HG03064 (cell line): Measurements from ENCODE around the gene VKORC1.
A peak's percentile ranks its signal among the peaks of the same experiment; 100 is the strongest.

Experiments
- ATAC-seq: cut with Tn5 transposase; IDR thresholded peaks from one replicate; pipeline ENCODE4 v1.9.1; 2021; ENCODE audit warnings: low read depth; ENCODE audit not compliant: unreplicated experiment

Gene VKORC1

DNA sequence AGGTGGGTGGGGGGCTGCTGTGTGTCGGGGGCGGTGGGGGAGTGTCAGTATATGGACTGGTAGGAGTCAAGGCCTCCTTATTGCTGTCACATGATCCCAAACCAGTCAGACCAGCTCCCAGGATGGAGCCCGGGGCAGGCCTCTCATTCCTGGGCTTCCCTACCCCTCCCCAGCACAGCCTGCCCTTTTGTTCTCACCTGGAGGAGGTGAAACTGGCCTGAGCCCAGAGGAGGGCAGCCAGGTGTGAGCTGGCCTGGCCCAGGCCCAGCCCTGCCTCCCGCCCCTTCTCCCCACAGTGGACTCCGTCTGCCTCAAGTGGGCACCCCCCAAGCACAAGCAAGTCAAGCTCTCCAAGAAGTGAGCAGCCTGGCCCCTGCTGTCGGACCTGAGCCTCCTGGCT lies 36.3 kb upstream of the VKORC1 start:
- ATAC-seq, result no peak

DNA sequence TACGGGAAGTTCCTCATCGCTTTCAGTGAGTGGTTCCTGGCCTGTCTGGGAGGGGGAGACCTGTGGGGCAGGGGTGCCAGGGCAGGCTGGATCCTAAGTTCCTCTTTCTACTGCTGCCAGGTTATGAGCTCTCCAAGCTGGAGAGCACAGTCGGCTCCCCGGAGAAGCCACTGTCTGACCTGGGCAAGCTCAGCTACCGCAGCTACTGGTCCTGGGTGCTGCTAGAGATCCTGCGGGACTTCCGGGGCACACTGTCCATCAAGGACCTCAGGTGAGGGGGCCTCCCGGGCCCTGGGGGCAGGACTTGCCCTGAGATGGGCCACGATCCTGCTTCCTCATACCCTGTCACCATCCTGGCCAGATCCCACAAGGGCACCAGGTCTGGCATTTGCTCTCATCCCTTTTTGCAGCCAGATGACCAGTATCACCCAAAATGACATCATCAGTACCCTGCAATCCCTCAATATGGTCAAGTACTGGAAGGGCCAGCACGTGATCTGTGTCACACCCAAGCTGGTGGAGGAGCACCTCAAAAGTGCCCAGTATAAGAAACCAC lies 35.8 kb upstream of the VKORC1 start:
- ATAC-seq, result no peak

DNA sequence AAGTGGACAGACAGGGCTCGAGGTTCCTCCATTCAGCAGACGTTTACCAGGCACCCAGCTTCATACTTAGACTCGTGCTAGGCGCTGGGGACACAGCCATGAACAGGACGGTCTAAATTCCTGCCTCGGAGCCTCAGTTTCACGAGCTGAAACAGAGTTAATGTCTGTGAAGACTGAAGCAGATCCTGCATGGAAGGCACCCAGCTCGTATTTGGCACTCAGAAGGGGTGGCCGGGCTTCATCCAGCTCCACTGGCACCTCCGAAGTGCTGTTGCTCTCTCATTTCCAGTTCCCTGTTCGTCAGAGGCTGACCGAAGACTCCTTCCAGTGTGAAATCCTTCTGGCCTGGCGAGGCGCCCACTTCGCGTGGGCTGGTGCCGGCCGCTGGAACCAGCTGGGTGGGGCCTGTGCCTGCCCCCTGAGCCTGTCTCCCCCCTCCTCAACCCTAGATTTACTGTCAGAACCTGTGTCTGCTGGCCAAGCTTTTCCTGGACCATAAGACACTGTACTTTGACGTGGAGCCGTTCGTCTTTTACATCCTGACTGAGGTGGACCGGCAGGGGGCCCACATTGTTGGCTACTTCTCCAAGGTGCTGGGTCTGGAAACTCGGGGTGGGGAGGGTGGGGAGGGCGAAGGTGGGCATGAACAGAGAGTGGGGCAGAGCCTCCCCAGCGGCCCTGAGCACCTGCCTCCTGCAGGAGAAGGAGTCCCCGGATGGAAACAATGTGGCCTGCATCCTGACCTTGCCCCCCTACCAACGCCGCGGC lies 35.2 kb upstream of the VKORC1 start:
- ATAC-seq, result no peak

DNA sequence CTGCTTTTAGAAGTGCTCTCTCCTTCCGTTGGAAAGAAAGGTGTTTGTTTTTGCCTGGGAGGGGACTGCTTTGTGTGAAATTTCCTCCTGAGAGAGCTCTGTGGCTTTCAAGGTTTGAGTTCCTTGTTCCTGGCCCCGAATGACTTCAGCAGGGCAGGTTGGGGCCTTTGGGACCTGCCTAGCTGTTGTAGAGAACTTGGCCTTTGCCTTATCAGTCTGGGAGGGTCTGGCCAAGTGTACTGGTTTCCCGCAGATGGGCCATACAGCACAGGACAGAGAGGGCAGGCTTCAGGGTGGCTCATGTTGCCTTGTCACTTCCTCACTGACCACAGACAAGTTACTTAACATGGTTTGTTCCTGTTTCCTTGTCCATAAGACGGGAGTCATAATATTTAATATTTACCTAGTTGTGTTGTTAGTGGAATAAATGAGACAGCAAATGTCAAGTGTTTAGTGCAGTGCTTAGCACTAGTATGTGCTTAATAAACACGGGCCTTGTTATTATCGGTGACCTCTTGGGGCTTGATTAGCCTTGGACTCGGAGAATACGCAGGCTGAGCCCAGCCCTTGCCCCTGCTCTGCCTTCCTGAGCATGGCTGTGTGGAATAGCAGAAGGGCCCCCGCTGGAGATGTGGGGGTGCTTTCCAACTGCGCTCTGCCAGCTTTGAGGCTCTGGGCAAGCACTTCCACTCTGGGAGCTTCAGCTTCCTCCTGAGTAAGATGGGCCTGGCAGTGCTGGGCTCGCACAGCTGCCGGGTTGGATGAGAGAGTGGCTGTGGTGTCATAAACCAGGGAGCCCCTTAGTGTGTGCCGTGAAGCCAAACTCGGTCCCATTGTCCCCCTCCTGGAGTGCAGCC lies 34.3 kb upstream of the VKORC1 start:
- no peak for ATAC-seq

DNA sequence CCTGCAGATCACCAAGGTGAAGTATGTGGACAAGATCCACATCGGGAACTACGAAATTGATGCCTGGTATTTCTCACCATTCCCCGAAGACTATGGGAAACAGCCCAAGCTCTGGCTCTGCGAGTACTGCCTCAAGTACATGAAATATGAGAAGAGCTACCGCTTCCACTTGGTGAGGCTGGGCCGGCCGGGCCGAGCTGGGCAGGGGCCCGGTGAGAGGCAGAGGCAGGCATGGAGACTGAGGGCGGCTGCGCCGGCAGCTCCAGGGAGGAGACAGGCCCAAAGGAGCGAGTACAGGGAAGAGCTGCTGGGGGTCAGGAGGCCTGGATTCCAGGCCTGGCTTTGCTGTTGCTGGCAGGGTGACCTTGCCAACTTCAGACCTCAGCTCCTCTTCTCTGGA lies 32.6 kb upstream of the VKORC1 start:
- ATAC-seq, result no peak

DNA sequence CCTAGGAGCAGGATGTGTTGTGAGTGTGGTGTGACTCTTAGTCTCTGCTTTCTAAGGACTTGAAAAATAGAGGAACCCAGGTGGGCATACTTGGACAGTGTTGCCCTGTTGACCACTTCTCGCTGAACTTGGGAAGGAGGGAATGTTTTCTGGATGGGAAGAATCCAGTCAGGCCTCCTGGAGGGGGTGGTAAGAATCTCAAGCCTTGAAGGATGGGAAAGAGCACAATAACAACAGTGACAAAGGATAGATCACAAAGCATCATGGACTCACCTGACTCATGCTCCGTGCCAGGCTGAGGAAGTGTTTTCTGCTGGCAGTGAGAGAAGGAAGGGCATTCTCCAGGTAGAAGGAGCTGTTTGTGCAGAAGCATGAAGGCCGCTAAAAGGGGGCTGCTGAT lies 31.2 kb upstream of the VKORC1 start:
- ATAC-seq, result no peak

DNA sequence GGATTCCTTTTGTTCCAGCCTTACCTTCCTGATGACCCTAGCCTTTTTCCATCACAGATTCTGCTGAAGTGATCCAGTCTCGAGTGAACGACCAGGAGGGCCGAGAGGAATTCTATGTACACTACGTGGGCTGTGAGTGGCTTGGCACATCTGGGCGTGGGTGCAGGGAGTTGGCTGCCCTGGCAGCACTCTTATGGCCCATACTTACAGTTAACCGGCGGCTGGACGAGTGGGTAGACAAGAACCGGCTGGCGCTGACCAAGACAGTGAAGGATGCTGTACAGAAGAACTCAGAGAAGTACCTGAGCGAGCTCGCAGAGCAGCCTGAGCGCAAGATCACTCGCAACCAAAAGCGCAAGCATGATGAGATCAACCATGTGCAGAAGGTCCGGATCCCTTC lies 25.5 kb upstream of the VKORC1 start:
- no peak for ATAC-seq

DNA sequence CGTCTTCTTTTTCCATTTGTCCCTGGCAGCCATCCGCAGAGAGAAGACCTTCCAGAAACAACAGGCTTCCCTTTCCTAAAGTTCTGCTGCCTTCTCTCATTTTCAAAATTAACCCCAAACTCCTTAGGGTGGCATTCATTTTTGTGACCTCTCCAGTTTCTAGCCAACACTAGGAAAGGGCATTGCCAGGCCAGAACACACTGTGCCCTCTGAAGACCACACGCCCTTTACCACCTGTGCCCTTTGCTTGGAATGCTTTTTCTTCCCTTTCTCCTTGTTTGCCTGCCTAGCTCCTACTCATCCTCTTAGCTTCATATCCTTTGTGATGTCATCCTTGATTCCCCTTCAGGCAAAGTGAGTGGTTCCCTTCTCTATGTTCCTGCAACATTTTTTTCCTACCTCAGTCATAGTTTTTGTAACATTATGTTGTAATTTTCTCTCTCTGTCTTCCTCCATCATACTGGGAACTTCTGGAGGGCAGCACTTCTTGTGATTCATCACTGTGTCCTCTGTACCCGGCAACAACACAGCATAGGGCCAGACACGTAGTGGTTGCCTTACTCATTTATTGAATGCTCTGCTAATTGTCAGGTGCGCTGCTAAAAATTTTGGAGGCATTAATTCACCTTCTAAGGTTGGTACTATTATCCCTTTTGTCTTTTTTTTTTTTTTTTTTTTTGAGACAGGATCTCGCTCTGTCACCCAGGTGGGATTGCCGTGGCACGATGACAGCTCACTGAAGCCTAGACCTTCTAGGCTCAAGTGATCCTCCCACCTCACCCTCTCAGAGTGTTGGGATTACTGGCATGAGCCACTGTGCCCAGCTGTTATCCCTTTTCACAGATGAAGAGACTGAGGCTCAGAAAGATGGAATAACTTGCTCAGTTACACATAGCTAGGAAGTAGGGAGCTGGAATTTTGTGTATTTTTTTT lies 23.9 kb upstream of the VKORC1 start:
- ATAC-seq, result no peak

DNA sequence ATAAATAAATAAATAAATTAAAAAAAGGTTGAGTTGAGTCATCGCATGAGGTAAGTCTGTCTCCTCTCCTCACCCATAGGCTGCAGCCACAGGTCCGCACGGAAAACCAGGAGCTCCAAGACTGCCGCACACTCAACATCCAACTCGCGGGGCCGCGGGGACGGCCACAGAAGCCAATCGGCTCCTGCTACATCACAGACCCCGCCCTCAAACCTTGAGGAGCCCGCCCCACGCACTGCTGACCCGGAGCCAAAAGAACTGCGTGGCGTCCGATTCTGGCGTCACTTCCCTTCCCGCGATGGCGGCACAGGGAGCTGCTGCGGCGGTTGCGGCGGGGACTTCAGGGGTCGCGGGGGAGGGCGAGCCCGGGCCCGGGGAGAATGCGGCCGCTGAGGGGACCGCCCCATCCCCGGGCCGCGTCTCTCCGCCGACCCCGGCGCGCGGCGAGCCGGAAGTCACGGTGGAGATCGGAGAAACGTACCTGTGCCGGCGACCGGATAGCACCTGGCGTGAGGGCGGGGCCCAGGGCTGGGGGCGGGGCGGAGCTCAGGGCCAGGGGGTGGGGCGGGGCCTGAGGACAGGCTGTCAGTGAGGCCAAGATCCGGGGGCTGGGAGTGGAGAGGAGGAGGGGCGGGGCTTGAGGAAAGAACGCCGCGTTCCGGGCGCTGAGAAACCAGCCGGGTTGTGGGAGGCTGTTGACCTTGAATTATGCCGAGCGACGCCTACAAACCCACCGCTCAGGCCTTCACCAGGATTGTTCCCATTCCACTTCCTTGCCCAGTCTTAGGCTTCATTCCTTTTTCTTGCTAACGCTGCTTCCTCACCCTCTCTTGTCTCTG lies 23.0 kb upstream of the VKORC1 start, which contains the start of gene KAT8:
TSS of gene KAT8 (plus strand) at position 281 of the 839 bp plus-strand sequence. CDS start at position 299, 18 bp downstream.
- ATAC-seq, result peak; percentile 87

DNA sequence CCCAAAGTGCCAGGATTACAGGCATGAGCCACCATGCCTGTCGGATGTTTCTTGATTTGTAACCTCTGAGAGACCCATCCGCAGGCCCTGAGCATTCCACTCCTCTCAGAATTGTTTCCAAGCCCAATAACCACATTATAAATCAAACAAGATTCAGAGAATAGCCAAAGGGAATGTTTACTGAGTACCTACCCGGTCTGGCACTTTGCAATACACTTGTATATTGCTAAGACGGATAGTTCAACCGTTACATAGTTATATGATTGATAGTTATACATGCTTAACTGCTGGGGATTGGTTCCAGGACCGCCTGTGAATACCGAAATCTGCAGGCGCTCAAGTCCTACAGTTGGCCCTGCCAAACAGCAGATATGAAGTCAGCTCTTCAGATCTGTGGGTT lies 19.9 kb upstream of the VKORC1 start:
- no peak for ATAC-seq

DNA sequence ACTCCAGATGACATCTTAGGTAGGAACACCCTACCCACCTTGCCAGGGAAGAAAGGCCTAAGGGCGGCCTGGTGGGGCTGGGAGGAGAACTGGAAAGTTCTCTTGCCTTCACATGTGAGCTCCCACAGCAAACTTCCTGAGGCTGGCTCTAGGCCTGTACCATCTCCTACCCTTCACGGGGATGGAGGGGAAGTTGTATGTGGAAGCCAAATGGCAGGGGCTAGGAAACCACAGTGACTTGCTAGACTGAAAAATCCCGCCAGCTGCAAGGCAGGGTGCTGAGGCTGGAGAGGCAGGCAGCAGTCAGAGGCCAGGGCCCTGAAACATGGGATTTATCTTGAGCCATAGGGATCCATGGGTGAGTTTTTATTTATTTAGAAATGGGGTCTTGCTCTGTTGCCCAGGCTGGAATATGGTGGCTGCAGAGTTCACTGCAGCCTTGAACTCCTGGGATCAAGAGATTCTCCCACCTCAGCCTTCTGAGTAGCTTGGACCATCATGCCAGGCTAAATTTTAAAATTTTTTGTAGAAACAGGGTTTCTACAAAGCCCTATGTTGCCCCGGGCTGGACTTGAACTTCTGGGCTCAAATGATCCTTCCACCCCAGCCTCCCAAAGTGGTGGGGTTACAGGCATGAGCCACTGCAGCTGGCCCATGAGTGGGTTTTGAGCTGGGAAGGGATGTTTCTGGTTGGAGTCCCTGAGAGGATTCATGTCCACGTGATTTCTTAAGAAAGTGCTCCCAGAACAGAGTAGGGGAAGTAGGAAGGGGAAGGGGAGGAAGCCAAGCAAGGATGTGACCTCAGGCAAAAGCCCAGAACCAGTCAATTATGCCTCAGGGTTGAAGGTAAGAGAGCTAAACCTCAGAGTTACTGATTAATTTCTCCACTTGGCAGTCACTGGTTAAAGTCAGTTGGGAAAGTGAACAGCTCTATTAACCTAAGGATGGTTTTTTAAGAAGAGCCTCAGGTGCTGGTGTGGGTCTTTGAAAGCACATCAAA lies 18.8 kb upstream of the VKORC1 start:
- ATAC-seq, result no peak

DNA sequence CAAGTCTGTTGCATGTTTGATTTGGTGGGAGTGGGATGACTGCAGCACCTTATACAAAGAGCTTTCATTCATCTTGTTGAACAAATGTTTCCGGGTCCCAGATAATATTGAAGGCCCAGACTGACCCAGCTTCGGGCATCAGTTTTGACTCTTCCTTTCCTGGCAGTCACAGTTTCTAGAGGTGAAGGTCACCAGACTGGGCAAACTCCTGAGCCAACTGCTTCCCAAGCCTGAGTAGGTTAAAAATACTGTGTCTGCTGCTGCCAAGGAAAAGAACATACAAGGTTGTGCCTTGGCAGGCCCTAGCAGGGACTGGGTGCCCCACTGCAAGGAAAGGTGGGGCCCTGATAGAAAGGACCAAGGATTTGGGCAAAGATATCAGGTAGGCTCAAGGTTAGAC lies 18.1 kb upstream of the VKORC1 start:
- no peak for ATAC-seq

DNA sequence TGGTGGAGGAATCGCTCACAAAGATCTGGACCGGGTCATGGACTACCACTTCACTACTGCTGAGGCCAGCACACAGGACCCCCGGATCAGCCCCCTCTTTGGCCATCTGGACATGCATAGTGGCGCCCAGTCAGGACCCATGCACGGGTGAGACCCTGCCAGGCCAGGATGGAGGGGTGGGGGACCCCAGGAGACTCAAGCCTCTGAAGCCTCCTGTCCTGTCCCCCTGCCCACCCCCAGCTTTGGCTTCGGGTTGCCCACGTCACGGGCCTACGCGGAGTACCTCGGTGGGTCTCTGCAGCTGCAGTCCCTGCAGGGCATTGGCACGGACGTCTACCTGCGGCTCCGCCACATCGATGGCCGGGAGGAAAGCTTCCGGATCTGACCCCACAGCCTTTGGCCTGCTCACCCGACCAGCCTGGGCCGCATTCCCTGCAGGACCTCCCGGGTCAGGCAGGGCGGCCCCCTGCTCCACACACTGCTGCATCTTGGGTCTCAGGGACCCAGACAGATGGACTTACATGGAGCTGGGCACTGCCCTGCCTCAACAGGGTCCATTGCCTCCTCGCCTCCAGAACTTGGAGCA lies 17.4 kb upstream of the VKORC1 start:
- ATAC-seq, result no peak

DNA sequence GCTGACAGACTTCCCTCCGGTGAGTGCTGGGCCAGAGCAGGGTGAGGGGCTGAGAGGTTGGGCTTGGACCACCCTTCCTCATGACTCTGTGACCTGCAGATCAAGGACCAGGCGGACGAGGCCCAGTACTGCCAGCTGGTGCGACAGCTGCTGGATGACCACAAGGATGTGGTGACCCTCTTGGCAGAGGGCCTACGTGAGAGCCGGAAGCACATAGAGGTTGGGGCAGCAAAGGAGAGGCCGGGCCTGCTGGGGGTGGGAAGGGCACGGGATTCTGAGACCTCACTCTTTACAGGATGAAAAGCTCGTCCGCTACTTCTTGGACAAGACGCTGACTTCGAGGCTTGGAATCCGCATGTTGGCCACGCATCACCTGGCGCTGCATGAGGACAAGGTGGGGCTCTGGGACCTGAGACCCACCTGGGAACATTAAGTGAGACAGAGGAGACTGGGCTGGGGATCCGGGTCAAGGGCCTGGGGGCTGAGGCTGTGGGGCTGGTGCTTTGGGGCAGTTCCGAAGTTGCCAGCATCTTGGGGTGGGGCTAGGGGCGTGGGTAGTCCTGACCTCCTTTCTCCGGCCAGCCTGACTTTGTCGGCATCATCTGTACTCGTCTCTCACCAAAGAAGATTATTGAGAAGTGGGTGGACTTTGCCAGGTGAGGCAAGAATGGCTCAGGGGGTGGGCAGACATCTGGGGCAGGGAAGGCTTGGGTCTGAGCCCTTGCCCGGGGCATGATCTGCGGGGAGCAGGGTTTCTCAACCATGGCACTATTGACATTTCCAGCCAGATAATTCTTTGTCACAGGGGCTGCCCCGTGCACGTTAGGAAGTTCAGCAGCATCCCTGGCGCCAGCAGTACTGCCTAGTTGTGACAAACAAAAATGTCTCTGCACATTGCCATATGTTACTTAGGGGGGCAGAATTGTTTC lies 15.8 kb upstream of the VKORC1 start:
- ATAC-seq, result no peak

DNA sequence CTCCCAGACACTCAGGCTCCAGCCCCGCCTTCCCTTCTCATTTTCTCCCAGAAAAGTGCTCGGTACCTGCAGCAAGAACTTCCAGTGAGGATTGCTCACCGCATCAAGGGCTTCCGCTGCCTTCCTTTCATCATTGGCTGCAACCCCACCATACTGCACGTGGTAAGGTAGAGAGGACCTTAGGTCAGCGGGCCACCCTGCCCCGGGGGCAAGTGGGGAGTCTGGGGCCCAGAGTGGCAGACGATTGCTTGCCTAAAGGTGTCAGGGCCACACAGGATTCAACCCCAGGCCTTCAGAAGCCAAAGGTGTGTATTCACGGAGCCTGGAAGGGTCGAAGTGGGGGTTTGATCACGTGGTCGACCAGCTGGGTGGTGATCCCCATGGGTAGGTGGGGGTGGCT lies 15.0 kb upstream of the VKORC1 start:
- ATAC-seq, result no peak

DNA sequence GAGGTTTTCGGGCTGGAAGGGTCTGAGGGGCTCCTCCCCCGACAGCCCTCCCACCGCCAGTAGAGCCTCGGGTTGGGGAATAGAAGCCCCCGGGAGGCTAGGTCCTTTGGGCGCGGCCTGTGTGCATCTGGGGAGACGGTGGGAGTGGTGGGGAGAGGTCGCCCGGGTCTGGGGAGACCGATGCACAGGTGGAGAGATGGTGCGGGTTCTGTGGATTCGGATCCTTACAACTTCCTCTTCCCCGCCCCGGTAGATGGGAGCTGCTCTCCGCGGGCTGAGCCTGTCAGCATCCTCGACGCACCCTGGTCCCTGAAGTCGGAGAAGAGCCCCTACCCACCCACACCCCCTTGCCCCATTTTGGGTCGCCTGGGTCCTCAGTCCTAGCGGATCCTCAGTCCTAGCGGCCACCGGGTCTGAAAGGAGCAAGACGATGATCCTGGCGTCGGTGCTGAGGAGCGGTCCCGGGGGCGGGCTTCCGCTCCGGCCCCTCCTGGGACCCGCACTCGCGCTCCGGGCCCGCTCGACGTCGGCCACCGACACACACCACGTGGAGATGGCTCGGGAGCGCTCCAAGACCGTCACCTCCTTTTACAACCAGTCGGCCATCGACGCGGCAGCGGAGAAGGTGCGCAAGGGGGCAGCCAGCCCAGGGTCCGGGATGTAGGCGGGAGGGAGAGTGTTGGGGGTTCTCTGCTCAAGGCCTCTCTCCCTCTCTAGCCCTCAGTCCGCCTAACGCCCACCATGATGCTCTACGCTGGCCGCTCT lies 14.4 kb upstream of the VKORC1 start:
- ATAC-seq, result no peak
